ENCODE measurements around the gene MED26. TPM values are rescaled to one million over a fixed set of nuclear protein-coding genes. Genes with fewer than 3 reads are reported as not detected.
"Not testable (repeated sequence)": the region's sequence is repeated elsewhere in the genome, so short reads cannot be mapped to it uniquely, and the experiment has no call there.

The MED26 gene
- total RNA-seq, 1 donor from 2014 or later = 7.0 TPM

- Histone ChIP-seq H3K36me3 (ENCODE audit: control insufficient read depth, insufficient read depth, low read length) (peaks cover 8% of the 10 kb centered on the region), H3K27me3 (ENCODE audit: control insufficient read depth, insufficient read depth, low read length) (no peaks in the 10 kb centered on the region), H3K4me3 (ENCODE audit: low read depth, low read length) (no peak overlapping the region)
- no peak for DNase-seq (ENCODE audit: low read depth)
- TF ChIP-seq CTCF (IDR thresholded peaks at IDR 0.05; ENCODE audit: insufficient read depth, low read length, poor library complexity, severe bottlenecking) = no peak
These were observed 61.8 kb downstream of the MED26 start for GRCh38 chr19:16566161-16566560.

GRCh38 chr19:16564842-16565241 is 63.2 kb downstream of the MED26 start:
- no peaks in the 10 kb centered on the region for H3K27me3 ChIP-seq (ENCODE audit: control insufficient read depth, insufficient read depth, low read length)
- no peak for TF ChIP-seq CTCF (IDR thresholded peaks at IDR 0.05; ENCODE audit: insufficient read depth, low read length, poor library complexity, severe bottlenecking)
- DNase-seq (ENCODE audit: low read depth) = no peak
- no peak overlapping the region for H3K4me3 ChIP-seq (ENCODE audit: low read depth, low read length)
- H3K36me3 ChIP-seq (ENCODE audit: control insufficient read depth, insufficient read depth, low read length) = peaks cover 8% of the 10 kb centered on the region

GRCh38 chr19:16562608-16563025 is 65.4 kb downstream of the MED26 start:
- TF ChIP-seq CTCF (IDR thresholded peaks at IDR 0.05; ENCODE audit: insufficient read depth, low read length, poor library complexity, severe bottlenecking) = no peak
- no peaks in the 10 kb centered on the region for H3K27me3 ChIP-seq (ENCODE audit: control insufficient read depth, insufficient read depth, low read length)
- H3K4me3 ChIP-seq (ENCODE audit: low read depth, low read length) = no peak overlapping the region
- DNase-seq (ENCODE audit: low read depth) = no peak
- H3K36me3 ChIP-seq (ENCODE audit: control insufficient read depth, insufficient read depth, low read length) = peaks cover 7% of the 10 kb centered on the region

GRCh38 chr19:16561382-16561781 is 66.6 kb downstream of the MED26 start:
- TF ChIP-seq CTCF (IDR thresholded peaks at IDR 0.05; ENCODE audit: insufficient read depth, low read length, poor library complexity, severe bottlenecking) = no peak
- DNase-seq (ENCODE audit: low read depth) = no peak
- Histone ChIP-seq H3K27me3 (ENCODE audit: control insufficient read depth, insufficient read depth, low read length) (no peaks in the 10 kb centered on the region), H3K4me3 (ENCODE audit: low read depth, low read length) (no peak overlapping the region), H3K36me3 (ENCODE audit: control insufficient read depth, insufficient read depth, low read length) (peaks cover 5% of the 10 kb centered on the region)

GRCh38 chr19:16559780-16560276 is 68.2 kb downstream of the MED26 start:
- H3K36me3 ChIP-seq (ENCODE audit: control insufficient read depth, insufficient read depth, low read length) = peaks cover 8% of the 10 kb centered on the region
- H3K27me3 ChIP-seq (ENCODE audit: control insufficient read depth, insufficient read depth, low read length) = no peaks in the 10 kb centered on the region
- TF ChIP-seq CTCF (IDR thresholded peaks at IDR 0.05; ENCODE audit: insufficient read depth, low read length, poor library complexity, severe bottlenecking) = no peak
- no peak overlapping the region for H3K4me3 ChIP-seq (ENCODE audit: low read depth, low read length)
- DNase-seq (ENCODE audit: low read depth) = no peak

GRCh38 chr19:16554776-16555175 is 73.2 kb downstream of the MED26 start:
- no peak for TF ChIP-seq CTCF (IDR thresholded peaks at IDR 0.05; ENCODE audit: insufficient read depth, low read length, poor library complexity, severe bottlenecking)
- peaks cover 2% of the 10 kb centered on the region for H3K36me3 ChIP-seq (ENCODE audit: control insufficient read depth, insufficient read depth, low read length)
- DNase-seq (ENCODE audit: low read depth) = no peak
- no peaks in the 10 kb centered on the region for H3K27me3 ChIP-seq (ENCODE audit: control insufficient read depth, insufficient read depth, low read length)
- no peak overlapping the region for H3K4me3 ChIP-seq (ENCODE audit: low read depth, low read length)

GRCh38 chr19:16551902-16552301 is 76.1 kb downstream of the MED26 start:
- H3K36me3 ChIP-seq (ENCODE audit: control insufficient read depth, insufficient read depth, low read length); DNase-seq (ENCODE audit: low read depth); H3K4me3 ChIP-seq (ENCODE audit: low read depth, low read length): not testable (repeated sequence)

More at GRCh38 chr19:16551902-16552301, 76.1 kb downstream of the MED26 start:
- not testable (repeated sequence) for H3K27me3 ChIP-seq (ENCODE audit: control insufficient read depth, insufficient read depth, low read length)

Data from kidney epithelial cell (primary cell).